Measurements from ENCODE around the gene MDGA2.

The MDGA2 gene

GRCh38 chr14:47665337-47666134, 9.9 kb downstream of the MDGA2 start:
- no peak overlapping the region for H3K4me3 ChIP-seq (replicated peaks; ENCODE audit: low read depth, low read length)
- no peak for DNase-seq (ENCODE audit: extremely low read depth, low read depth)
- no peak for TF ChIP-seq CTCF (IDR thresholded peaks at IDR 0.05; ENCODE audit: low read depth, low read length, missing control alignments)

- no peak for TF ChIP-seq CTCF (IDR thresholded peaks at IDR 0.05; ENCODE audit: low read depth, low read length, missing control alignments)
- no peak for DNase-seq (ENCODE audit: extremely low read depth, low read depth)
- no peak overlapping the region for H3K4me3 ChIP-seq (replicated peaks; ENCODE audit: low read depth, low read length)
Observed at GRCh38 chr14:47662466-47662865, 12.9 kb downstream of the MDGA2 start.

- no peak for DNase-seq (ENCODE audit: extremely low read depth, low read depth)
- H3K4me3 ChIP-seq (replicated peaks; ENCODE audit: low read depth, low read length) = no peak overlapping the region
- TF ChIP-seq CTCF (IDR thresholded peaks at IDR 0.05; ENCODE audit: low read depth, low read length, missing control alignments) = no peak
Observed at GRCh38 chr14:47660158-47660557, 15.2 kb downstream of the MDGA2 start.

GRCh38 chr14:47658041-47658440, 17.4 kb downstream of the MDGA2 start:
- H3K4me3 ChIP-seq (replicated peaks; ENCODE audit: low read depth, low read length) = no peak overlapping the region
- TF ChIP-seq CTCF (IDR thresholded peaks at IDR 0.05; ENCODE audit: low read depth, low read length, missing control alignments) = no peak
- no peak for DNase-seq (ENCODE audit: extremely low read depth, low read depth)

GRCh38 chr14:47657143-47657542, 18.3 kb downstream of the MDGA2 start:
- no peak for TF ChIP-seq CTCF (IDR thresholded peaks at IDR 0.05; ENCODE audit: low read depth, low read length, missing control alignments)
- no peak for DNase-seq (ENCODE audit: extremely low read depth, low read depth)
- H3K4me3 ChIP-seq (replicated peaks; ENCODE audit: low read depth, low read length) = no peak overlapping the region

GRCh38 chr14:47651337-47651736, 24.1 kb downstream of the MDGA2 start:
- no peak for TF ChIP-seq CTCF (IDR thresholded peaks at IDR 0.05; ENCODE audit: low read depth, low read length, missing control alignments)
- DNase-seq (ENCODE audit: extremely low read depth, low read depth) = no peak

GRCh38 chr14:47637753-47638152, 37.7 kb downstream of the MDGA2 start:
- TF ChIP-seq CTCF (IDR thresholded peaks at IDR 0.05; ENCODE audit: low read depth, low read length, missing control alignments) = no peak
- no peak for DNase-seq (ENCODE audit: extremely low read depth, low read depth)
- no peak overlapping the region for H3K4me3 ChIP-seq (replicated peaks; ENCODE audit: low read depth, low read length)

More at GRCh38 chr14:47651337-47651736, 24.1 kb downstream of the MDGA2 start:
- H3K4me3 ChIP-seq (replicated peaks; ENCODE audit: low read depth, low read length) = no peak overlapping the region

Data from HFF-Myc (cell line).